Measurements from ENCODE around the gene CAMSAP3.

CAMSAP3 gene

GRCh38 chr19:7648265-7649014, 52.8 kb downstream of the CAMSAP3 start:
- no peak for DNase-seq (ENCODE audit: low read depth)

GRCh38 chr19:7650148-7650547, 54.5 kb downstream of the CAMSAP3 start:
- no peak for DNase-seq (ENCODE audit: low read depth)

- peak; percentile 42 for DNase-seq (ENCODE audit: low read depth)
Measured at GRCh38 chr19:7652061-7652641, 56.5 kb downstream of the CAMSAP3 start.

- DNase-seq (ENCODE audit: low read depth) = no peak
Measured at GRCh38 chr19:7654401-7654800, 58.7 kb downstream of the CAMSAP3 start.

GRCh38 chr19:7655581-7655980, 59.9 kb downstream of the CAMSAP3 start:
- DNase-seq (ENCODE audit: low read depth) = no peak

- DNase-seq (ENCODE audit: low read depth) = no peak
Measured at GRCh38 chr19:7657131-7657751, 61.6 kb downstream of the CAMSAP3 start.

GRCh38 chr19:7658219-7658686, 62.6 kb downstream of the CAMSAP3 start:
- DNase-seq (ENCODE audit: low read depth) = no peak

- DNase-seq (ENCODE audit: low read depth) = no peak
Measured at GRCh38 chr19:7661744-7662538, 66.3 kb downstream of the CAMSAP3 start.

- DNase-seq (ENCODE audit: low read depth) = no peak
Measured at GRCh38 chr19:7662657-7663056, 67.0 kb downstream of the CAMSAP3 start.

- no peak for DNase-seq (ENCODE audit: low read depth)
Measured at GRCh38 chr19:7663706-7664105, 68.0 kb downstream of the CAMSAP3 start.

GRCh38 chr19:7665076-7665475, 69.4 kb downstream of the CAMSAP3 start:
- DNase-seq (ENCODE audit: low read depth) = no peak
